Smooth muscle cell (in vitro differentiated cells): Measurements from ENCODE around the gene C2orf49. TPM values are rescaled to one million over a fixed set of nuclear protein-coding genes. Genes with fewer than 3 reads are reported as not detected.

Source experiments
- DNase-seq: peaks from one replicate; lab custom pipeline; 2025; ENCODE audit not compliant: unreplicated experiment; lab: John Stamatoyannopoulos, UW
- H2AFZ ChIP-seq: fragments of 200-600 bp; sonication (generic); 2 replicates; pipeline ENCODE4 v1.6.0; 2016; ENCODE audit warnings: antibody characterized with exemption, low read depth, mild to moderate bottlenecking
- H3F3A ChIP-seq: fragments of 200-600 bp; sonication (generic); 2 replicates; pipeline ENCODE4 v1.6.0; 2017; ENCODE audit warnings: antibody characterized with exemption, low read depth
- H3K27ac ChIP-seq: fragments of 200-600 bp; sonication (generic); 2 replicates; pipeline ENCODE4 v1.5.1; 2016; ENCODE audit warnings: low read depth, mild to moderate bottlenecking
- H3K27me3 ChIP-seq: fragments of 200-600 bp; sonication (generic); 2 replicates; pipeline ENCODE4 v1.6.1; 2016; ENCODE audit warnings: low read depth, mild to moderate bottlenecking
- H3K36me3 ChIP-seq: fragments of 200-600 bp; sonication (generic); 2 replicates; pipeline ENCODE4 v1.5.1; 2016; ENCODE audit warnings: low read depth
- H3K4me1 ChIP-seq: fragments of 200-600 bp; sonication (generic); 2 replicates; pipeline ENCODE4 v1.5.1; 2016; ENCODE audit warnings: low read depth
- H3K4me2 ChIP-seq: fragments of 200-600 bp; sonication (generic); 2 replicates; pipeline ENCODE4 v1.6.0; 2016; ENCODE audit warnings: mild to moderate bottlenecking
- H3K4me3 ChIP-seq: fragments of 200-600 bp; sonication (generic); 2 replicates; pipeline ENCODE4 v1.5.1; 2016; ENCODE audit warnings: mild to moderate bottlenecking
- H3K79me2 ChIP-seq: fragments of 200-600 bp; sonication (generic); 2 replicates; pipeline ENCODE4 v1.6.0; 2016; ENCODE audit warnings: low read depth, mild to moderate bottlenecking
- H3K9ac ChIP-seq: fragments of 200-600 bp; sonication (generic); 2 replicates; pipeline ENCODE4 v1.6.0; 2016; ENCODE audit warnings: low read depth
- H3K9me3 ChIP-seq: fragments of 200-600 bp; sonication (generic); replicated peaks from 2 replicates; pipeline ENCODE4 v1.5.1; 2016; ENCODE audit warnings: low read depth
- H4K20me1 ChIP-seq: fragments of 200-600 bp; sonication (generic); 2 replicates; pipeline ENCODE4 v1.6.0; 2016; ENCODE audit warnings: low read depth
- CTCF ChIP-seq: fragments of 200-600 bp; sonication (generic); IDR thresholded peaks from 2 replicates; pipeline ENCODE4 v1.5.1; 2017; ENCODE audit warnings: borderline replicate concordance, mild to moderate bottlenecking, antibody characterized with exemption; ENCODE audit not compliant: insufficient read depth, poor library complexity, severe bottlenecking
- WGBS: methylation state at CpG from one replicate; pipeline ENCODE4 v1.1.7; 2016; ENCODE audit warnings: low lambda C conversion rate; 5-methylcytosine and 5-hydroxymethylcytosine counted together
- polyA plus RNA-seq: library from polyadenylated mRNA; unstranded; fragments of >200 nt; fragmentation: Nextera tagmentation; extraction: Ambion mirVana; gene quantifications from 2 replicates; pipeline ENCODE4 v1.2.1, GENCODE V29; 2016
- total RNA-seq: library from RNA; depleted of rRNA; stranded (reverse); fragments of >200 nt; gene quantifications from 2 replicates; pipeline ENCODE4 v1.2.3, GENCODE V29; 2014

C2orf49 gene
- total and polyA plus RNA-seq, 2 experiments from 2014 or later, result 17.9 to 37.7 TPM

- Histone ChIP-seq H3K4me2 (no peak overlapping the region), H3K79me2 (no peaks in the 10 kb centered on the region), H3K36me3 (peaks cover 9% of the 10 kb centered on the region), H3F3A (peaks cover 4% of the 10 kb centered on the region), H3K4me1 (no peaks in the 10 kb centered on the region), H4K20me1 (peaks cover 88% of the 10 kb centered on the region), H2AFZ (no peak overlapping the region), H3K27me3 (no peaks in the 10 kb centered on the region), H3K9ac (no peak overlapping the region), H3K4me3 (no peak overlapping the region), H3K27ac (no peak overlapping the region), H3K9me3 (no peaks in the 10 kb centered on the region)
- TF ChIP-seq CTCF, result no peak
- no peak for DNase-seq
- WGBS, result 80% methylated on average over 10 of the region's 10 CpGs
Observed at GRCh38 chr2:105371156-105371555, 33.8 kb downstream of the C2orf49 start.

- no peak overlapping the region for H3K4me3 ChIP-seq
- H3K27ac ChIP-seq, result no peak overlapping the region
- H3K27me3 ChIP-seq, result no peaks in the 10 kb centered on the region
- no peak overlapping the region for H3K9ac ChIP-seq
- H3F3A ChIP-seq, result peaks cover 4% of the 10 kb centered on the region
- H3K4me2 ChIP-seq, result no peak overlapping the region
- no peak overlapping the region for H2AFZ ChIP-seq
- H3K79me2 ChIP-seq, result no peaks in the 10 kb centered on the region
- H3K36me3 ChIP-seq, result peaks cover 9% of the 10 kb centered on the region
- DNase-seq, result no peak
- TF ChIP-seq CTCF, result no peak
- 85% methylated on average over 4 of the region's 4 CpGs for WGBS
- H3K4me1 ChIP-seq, result no peaks in the 10 kb centered on the region
- no peaks in the 10 kb centered on the region for H3K9me3 ChIP-seq
- H4K20me1 ChIP-seq, result peaks cover 90% of the 10 kb centered on the region
Observed at GRCh38 chr2:105371810-105372209, 34.5 kb downstream of the C2orf49 start.

DNA sequence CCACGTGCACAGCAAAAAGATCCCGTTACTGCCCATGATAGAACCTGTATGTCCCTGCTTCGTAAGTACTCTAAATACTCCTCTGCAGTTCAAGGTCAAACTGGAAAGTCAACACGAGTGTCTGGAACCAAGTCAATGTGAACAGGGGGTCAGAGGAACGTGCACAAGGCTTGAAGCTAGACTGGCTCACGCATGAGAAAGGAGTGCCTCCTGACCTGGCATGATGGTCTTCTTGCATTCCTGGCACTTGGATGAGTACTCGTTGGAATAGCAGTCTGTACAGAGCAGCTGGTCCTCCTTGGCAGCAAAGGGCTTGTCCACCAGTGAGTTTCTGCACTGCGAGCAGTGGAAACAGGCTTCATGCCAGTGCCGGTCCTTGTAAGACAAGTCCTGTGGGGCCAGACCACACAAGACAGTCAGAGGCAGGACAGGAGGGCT, 36.0 kb downstream of the C2orf49 start:
- Histone ChIP-seq H3F3A (peaks cover 4% of the 10 kb centered on the region), H3K27me3 (no peaks in the 10 kb centered on the region), H3K9me3 (no peaks in the 10 kb centered on the region), H3K4me2 (no peak overlapping the region), H3K36me3 (no peaks in the 10 kb centered on the region), H3K9ac (no peak overlapping the region), H4K20me1 (peaks cover 92% of the 10 kb centered on the region), H2AFZ (no peak overlapping the region), H3K4me1 (no peaks in the 10 kb centered on the region), H3K4me3 (no peak overlapping the region), H3K27ac (no peak overlapping the region), H3K79me2 (no peaks in the 10 kb centered on the region)
- DNase-seq, result no peak
- 98% methylated on average over 9 of the region's 9 CpGs for WGBS
- TF ChIP-seq CTCF, result no peak

GRCh38 chr2:105373895-105374401, 36.6 kb downstream of the C2orf49 start:
- Histone ChIP-seq H3K4me2 (no peak overlapping the region), H3K79me2 (peaks cover 4% of the 10 kb centered on the region), H3K9me3 (no peaks in the 10 kb centered on the region), H3K27me3 (no peaks in the 10 kb centered on the region), H3F3A (peaks cover 4% of the 10 kb centered on the region), H3K4me3 (no peak overlapping the region), H3K36me3 (no peaks in the 10 kb centered on the region), H3K9ac (no peak overlapping the region), H3K4me1 (no peaks in the 10 kb centered on the region), H4K20me1 (peaks cover 92% of the 10 kb centered on the region), H2AFZ (no peak overlapping the region), H3K27ac (no peak overlapping the region)
- TF ChIP-seq CTCF, result no peak
- 93% methylated on average over 9 of the region's 9 CpGs for WGBS
- no peak for DNase-seq
